Measurements from ENCODE around the gene DCHS1. TPM values are rescaled to one million over a fixed set of nuclear protein-coding genes. Genes with fewer than 3 reads are reported as not detected.

DCHS1 gene
- total and polyA plus RNA-seq, 9 donors, result 5.2 to 36.8 (median 20.8) TPM

GRCh38 chr11:6670202-6670830, 14.7 kb upstream of the DCHS1 start:
- H3K27ac ChIP-seq, result no peak overlapping the region
- DNase-seq, result no peak
- no peaks in the 10 kb centered on the region for H3K27me3 ChIP-seq
- 80 to 85% (median 81%) methylated on average over 6 of the region's 6 CpGs for WGBS, 3 donors
- intact Hi-C loops (cut with DNase I), result no loop called here
- no peaks in the 10 kb centered on the region for H3K4me1 ChIP-seq (ENCODE audit: insufficient read depth)
- no peaks in the 10 kb centered on the region for H3K9me3 ChIP-seq
- TF ChIP-seq POLR2A (IDR thresholded peaks at IDR 0.05) (no peak), EP300 (IDR thresholded peaks at IDR 0.05) (no peak), CTCF (IDR thresholded peaks at IDR 0.05) (no peak)
- no peak overlapping the region for H3K4me3 ChIP-seq
- H3K36me3 ChIP-seq, result no peaks in the 10 kb centered on the region

GRCh38 chr11:6667733-6668374, 12.2 kb upstream of the DCHS1 start:
- WGBS, 3 donors, result 65 to 67% (median 66%) methylated on average over 3 of the region's 3 CpGs
- H3K9me3 ChIP-seq, result no peaks in the 10 kb centered on the region
- H3K27ac ChIP-seq, result no peak overlapping the region
- H3K27me3 ChIP-seq, result no peaks in the 10 kb centered on the region
- peak in 1 of 3 donors; percentile 12 for TF ChIP-seq CTCF (IDR thresholded peaks at IDR 0.05)
- no peak for TF ChIP-seq POLR2A (IDR thresholded peaks at IDR 0.05)
- H3K4me3 ChIP-seq, result no peak overlapping the region
- intact Hi-C loops (cut with DNase I), result no loop called here
- H3K36me3 ChIP-seq, result no peaks in the 10 kb centered on the region
- DNase-seq, result no peak
- no peaks in the 10 kb centered on the region for H3K4me1 ChIP-seq (ENCODE audit: insufficient read depth)

- H3K9me3 ChIP-seq, result no peaks in the 10 kb centered on the region
- no peaks in the 10 kb centered on the region for H3K27me3 ChIP-seq
- TF ChIP-seq EP300 (IDR thresholded peaks at IDR 0.05) (no peak), CTCF (IDR thresholded peaks at IDR 0.05) (no peak), POLR2A (IDR thresholded peaks at IDR 0.05) (no peak)
- H3K36me3 ChIP-seq, result no peaks in the 10 kb centered on the region
- DNase-seq, result no peak
- no peak overlapping the region for H3K4me3 ChIP-seq
- intact Hi-C loops (cut with DNase I), result no loop called here
- no peak overlapping the region for H3K27ac ChIP-seq
- no peaks in the 10 kb centered on the region for H3K4me1 ChIP-seq (ENCODE audit: insufficient read depth)
- WGBS, 3 donors, result 89 to 94% (median 93%) methylated on average over 4 of the region's 4 CpGs
Measured at GRCh38 chr11:6666302-6667183, 10.9 kb upstream of the DCHS1 start.

GRCh38 chr11:6664551-6664950, 8.9 kb upstream of the DCHS1 start:
- H3K4me1 ChIP-seq (ENCODE audit: insufficient read depth), result no peaks in the 10 kb centered on the region
- H3K27me3 ChIP-seq, result no peaks in the 10 kb centered on the region
- WGBS, 3 donors, result 0 to 3% (median 0%) methylated on average over 1 of the region's 1 CpG
- TF ChIP-seq EP300 (IDR thresholded peaks at IDR 0.05) (no peak), CTCF (IDR thresholded peaks at IDR 0.05) (no peak), POLR2A (IDR thresholded peaks at IDR 0.05) (no peak)
- intact Hi-C loops (cut with DNase I), result no loop called here
- DNase-seq, result no peak
- no peak overlapping the region for H3K27ac ChIP-seq
- no peaks in the 10 kb centered on the region for H3K36me3 ChIP-seq
- H3K4me3 ChIP-seq, result no peak overlapping the region
- H3K9me3 ChIP-seq, result no peaks in the 10 kb centered on the region

Data from ovary (tissue), 9 donors.